ENCODE data around the gene RGS6. TPM values are rescaled to one million over a fixed set of nuclear protein-coding genes. Genes with fewer than 3 reads are reported as not detected.

Gene RGS6
- total RNA-seq, 1 experiment from 2014 or later, result not detected

GRCh38 chr14:72478471-72478893 lies 546.3 kb downstream of the RGS6 start:
- Mint-ChIP-seq H3K4me3 (ENCODE audit: unreplicated experiment) (no peak overlapping the region), H3K9me3 (ENCODE audit: unreplicated experiment) (no peaks in the 10 kb centered on the region), H3K4me1 (ENCODE audit: insufficient read depth, unreplicated experiment) (peaks cover 14% of the 10 kb centered on the region), H3K36me3 (ENCODE audit: insufficient read depth, unreplicated experiment) (no peaks in the 10 kb centered on the region), H3K27ac (ENCODE audit: low read depth, unreplicated experiment) (no peak overlapping the region), H3K27me3 (ENCODE audit: insufficient read depth, unreplicated experiment) (peaks cover 30% of the 10 kb centered on the region)
- no peak for DNase-seq (ENCODE audit: unreplicated experiment)
- ChIA-PET CTCF (interaction anchor here (0.6 to 2.1 kb wide), 2 partner anchors 36 to 39 kb away, joined by 6 to 10 read pairs; no protein-coding TSS in a partner anchor), POLR2A (interaction anchor here (0.7 kb wide), 1 partner anchor 1546 kb away, joined by 3 read pairs; no protein-coding TSS in a partner anchor)
- no peak for TF ChIP-seq CTCF (IDR thresholded peaks at IDR 0.05; ENCODE audit: unreplicated experiment)
- no TSS peak for BruUV-seq (replicated peaks)
- intact Hi-C loops (cut with micrococcal nuclease), result no loop called here

GRCh38 chr14:72479461-72479931 lies 547.3 kb downstream of the RGS6 start:
- no peaks in the 10 kb centered on the region for H3K36me3 Mint-ChIP-seq (ENCODE audit: insufficient read depth, unreplicated experiment)
- DNase-seq (ENCODE audit: unreplicated experiment), result peak; percentile 43
- H3K27ac Mint-ChIP-seq (ENCODE audit: low read depth, unreplicated experiment), result no peak overlapping the region
- CTCF ChIA-PET, result interaction anchor here (0.5 to 0.6 kb wide), 2 partner anchors 1128 to 1791 kb away, joined by 3 read pairs; no protein-coding TSS in a partner anchor
- intact Hi-C loops (cut with micrococcal nuclease), result no loop called here
- POLR2A ChIA-PET, result no interaction called here
- H3K9me3 Mint-ChIP-seq (ENCODE audit: unreplicated experiment), result no peaks in the 10 kb centered on the region
- no peak overlapping the region for H3K4me3 Mint-ChIP-seq (ENCODE audit: unreplicated experiment)
- peaks cover 14% of the 10 kb centered on the region for H3K4me1 Mint-ChIP-seq (ENCODE audit: insufficient read depth, unreplicated experiment)
- no TSS peak for BruUV-seq (replicated peaks)
- TF ChIP-seq CTCF (IDR thresholded peaks at IDR 0.05; ENCODE audit: unreplicated experiment), result no peak
- H3K27me3 Mint-ChIP-seq (ENCODE audit: insufficient read depth, unreplicated experiment), result peaks cover 30% of the 10 kb centered on the region

GRCh38 chr14:72480464-72481243 lies 548.4 kb downstream of the RGS6 start:
- Mint-ChIP-seq H3K36me3 (ENCODE audit: insufficient read depth, unreplicated experiment) (no peaks in the 10 kb centered on the region), H3K27me3 (ENCODE audit: insufficient read depth, unreplicated experiment) (peaks cover 30% of the 10 kb centered on the region), H3K4me3 (ENCODE audit: unreplicated experiment) (no peak overlapping the region), H3K9me3 (ENCODE audit: unreplicated experiment) (no peaks in the 10 kb centered on the region), H3K27ac (ENCODE audit: low read depth, unreplicated experiment) (no peak overlapping the region), H3K4me1 (ENCODE audit: insufficient read depth, unreplicated experiment) (peaks cover 14% of the 10 kb centered on the region)
- ChIA-PET CTCF (no interaction called here), POLR2A (no interaction called here)
- no TSS peak for BruUV-seq (replicated peaks)
- intact Hi-C loops (cut with micrococcal nuclease), result no loop called here
- DNase-seq (ENCODE audit: unreplicated experiment), result no peak
- no peak for TF ChIP-seq CTCF (IDR thresholded peaks at IDR 0.05; ENCODE audit: unreplicated experiment)

GRCh38 chr14:72483311-72483710 lies 551.1 kb downstream of the RGS6 start:
- ChIA-PET POLR2A (interaction anchor here (0.5 kb wide), 1 partner anchor 420 kb away, joined by 3 read pairs; no protein-coding TSS in a partner anchor), CTCF (interaction anchor here (0.6 to 0.7 kb wide), 2 partner anchors 411 to 1307 kb away, joined by 3 to 4 read pairs; partner anchors contain the start of gene DPF3)
- DNase-seq (ENCODE audit: unreplicated experiment), result no peak
- H3K36me3 Mint-ChIP-seq (ENCODE audit: insufficient read depth, unreplicated experiment), result no peaks in the 10 kb centered on the region
- H3K4me1 Mint-ChIP-seq (ENCODE audit: insufficient read depth, unreplicated experiment), result no peaks in the 10 kb centered on the region
- H3K27me3 Mint-ChIP-seq (ENCODE audit: insufficient read depth, unreplicated experiment), result peaks cover 35% of the 10 kb centered on the region
- BruUV-seq (replicated peaks), result no TSS peak
- intact Hi-C loops (cut with micrococcal nuclease), result no loop called here
- TF ChIP-seq CTCF (IDR thresholded peaks at IDR 0.05; ENCODE audit: unreplicated experiment), result no peak
- no peak overlapping the region for H3K27ac Mint-ChIP-seq (ENCODE audit: low read depth, unreplicated experiment)
- H3K9me3 Mint-ChIP-seq (ENCODE audit: unreplicated experiment), result no peaks in the 10 kb centered on the region
- H3K4me3 Mint-ChIP-seq (ENCODE audit: unreplicated experiment), result no peak overlapping the region

All from MCF 10A (cell line).